ENCODE data around the gene PNPLA7.

DNA sequence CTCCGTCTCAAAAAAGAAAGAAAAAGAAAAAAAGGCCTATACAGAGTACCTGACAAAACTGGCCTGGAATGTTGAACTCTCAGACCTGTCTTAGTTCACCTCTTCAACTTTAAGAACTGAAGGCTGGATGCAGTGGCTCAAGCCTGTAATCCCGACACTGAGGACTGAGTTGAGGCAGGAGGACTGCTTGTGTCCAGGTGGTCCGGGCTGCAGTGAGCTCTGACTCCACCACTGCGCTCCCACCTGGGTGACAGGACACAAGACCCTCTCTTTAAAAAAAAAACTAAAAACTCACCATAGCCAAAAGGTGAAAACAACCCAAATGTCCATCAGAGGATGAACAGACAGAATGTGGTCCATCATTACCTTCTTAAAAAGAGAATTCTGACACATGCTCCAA lies 7.9 kb upstream of the PNPLA7 start:
- TF ChIP-seq, protein P1, sequence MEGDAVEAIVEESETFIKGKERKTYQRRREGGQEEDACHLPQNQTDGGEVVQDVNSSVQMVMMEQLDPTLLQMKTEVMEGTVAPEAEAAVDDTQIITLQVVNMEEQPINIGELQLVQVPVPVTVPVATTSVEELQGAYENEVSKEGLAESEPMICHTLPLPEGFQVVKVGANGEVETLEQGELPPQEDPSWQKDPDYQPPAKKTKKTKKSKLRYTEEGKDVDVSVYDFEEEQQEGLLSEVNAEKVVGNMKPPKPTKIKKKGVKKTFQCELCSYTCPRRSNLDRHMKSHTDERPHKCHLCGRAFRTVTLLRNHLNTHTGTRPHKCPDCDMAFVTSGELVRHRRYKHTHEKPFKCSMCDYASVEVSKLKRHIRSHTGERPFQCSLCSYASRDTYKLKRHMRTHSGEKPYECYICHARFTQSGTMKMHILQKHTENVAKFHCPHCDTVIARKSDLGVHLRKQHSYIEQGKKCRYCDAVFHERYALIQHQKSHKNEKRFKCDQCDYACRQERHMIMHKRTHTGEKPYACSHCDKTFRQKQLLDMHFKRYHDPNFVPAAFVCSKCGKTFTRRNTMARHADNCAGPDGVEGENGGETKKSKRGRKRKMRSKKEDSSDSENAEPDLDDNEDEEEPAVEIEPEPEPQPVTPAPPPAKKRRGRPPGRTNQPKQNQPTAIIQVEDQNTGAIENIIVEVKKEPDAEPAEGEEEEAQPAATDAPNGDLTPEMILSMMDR (IDR thresholded peaks at IDR 0.05 in 8 of 11, conservative IDR thresholded peaks at IDR 0.05 in 3 of 11): no peak
- TF ChIP-seq POLR2AphosphoS5 (IDR thresholded peaks at IDR 0.05): no peak

All from spleen (tissue), 7 donors.